NB4 (cell line): ENCODE results near the gene WLS.
"Not testable (repeated sequence)": the region's sequence is repeated elsewhere in the genome, so short reads cannot be mapped to it uniquely, and the experiment has no call there.

Source experiments
- DNase-seq: peaks from one replicate; pipeline ENCODE4 v3.0.0; 2010; ENCODE audit warnings: low read depth
- H3K4me3 ChIP-seq: one replicate; pipeline ENCODE4 v1.5.1; 2011; ENCODE audit warnings: mild to moderate bottlenecking, low read depth, low read length, moderate library complexity
- MYC ChIP-seq: IDR thresholded peaks from 2 replicates; pipeline ENCODE4 v1.6.1; 2011; ENCODE audit warnings: low read depth, low read length
- POLR2A ChIP-seq: IDR thresholded peaks from 2 replicates; pipeline ENCODE4 v1.6.1; 2011; ENCODE audit warnings: mild to moderate bottlenecking; ENCODE audit not compliant: insufficient read length; ENCODE audit errors: extremely low read depth
- TF ChIP-seq, protein P1 (sequence below): IDR thresholded peaks from one replicate; pipeline ENCODE4 v1.5.1; 2012; ENCODE audit warnings: low read depth, low read length
- TF ChIP-seq, protein P2 (sequence below): IDR thresholded peaks from 2 replicates; pipeline ENCODE4 v1.6.1; 2011; ENCODE audit warnings: low read depth, low read length

Gene WLS

DNA sequence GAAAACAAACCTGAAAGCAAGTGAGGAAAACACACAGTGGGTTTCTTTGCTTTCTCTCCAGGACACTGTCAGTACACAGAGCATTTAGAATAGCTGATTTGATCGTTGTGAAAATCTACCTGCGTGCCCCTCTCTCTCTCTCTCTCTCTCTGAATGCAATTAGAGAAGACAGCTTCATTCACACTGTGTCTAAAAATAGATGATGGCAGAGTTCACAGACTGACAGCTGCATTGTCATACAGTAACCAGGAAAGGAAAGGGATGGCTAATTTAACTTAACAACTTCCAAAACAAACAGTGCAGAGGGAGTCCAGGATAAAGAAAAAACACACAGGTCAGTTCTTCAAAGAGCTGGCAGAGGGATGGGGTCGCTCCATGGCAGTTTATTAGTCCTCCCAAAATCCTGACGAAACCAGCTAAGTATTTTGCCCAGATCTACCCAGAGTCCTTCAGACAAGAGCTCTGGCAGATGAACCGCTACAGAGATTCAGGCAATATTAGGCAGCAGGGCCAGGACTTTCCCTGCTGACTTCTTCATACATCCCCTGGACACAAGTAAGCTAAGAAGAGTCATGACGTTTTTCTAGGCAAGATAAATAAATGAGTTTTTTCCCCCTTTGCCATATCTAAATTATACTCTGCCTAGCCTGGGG is 58.9 kb downstream of the WLS start:
- no peak overlapping the region for H3K4me3 ChIP-seq
- TF ChIP-seq MYC, result no peak
- no peak for TF ChIP-seq POLR2A
- TF ChIP-seq, protein P1, sequence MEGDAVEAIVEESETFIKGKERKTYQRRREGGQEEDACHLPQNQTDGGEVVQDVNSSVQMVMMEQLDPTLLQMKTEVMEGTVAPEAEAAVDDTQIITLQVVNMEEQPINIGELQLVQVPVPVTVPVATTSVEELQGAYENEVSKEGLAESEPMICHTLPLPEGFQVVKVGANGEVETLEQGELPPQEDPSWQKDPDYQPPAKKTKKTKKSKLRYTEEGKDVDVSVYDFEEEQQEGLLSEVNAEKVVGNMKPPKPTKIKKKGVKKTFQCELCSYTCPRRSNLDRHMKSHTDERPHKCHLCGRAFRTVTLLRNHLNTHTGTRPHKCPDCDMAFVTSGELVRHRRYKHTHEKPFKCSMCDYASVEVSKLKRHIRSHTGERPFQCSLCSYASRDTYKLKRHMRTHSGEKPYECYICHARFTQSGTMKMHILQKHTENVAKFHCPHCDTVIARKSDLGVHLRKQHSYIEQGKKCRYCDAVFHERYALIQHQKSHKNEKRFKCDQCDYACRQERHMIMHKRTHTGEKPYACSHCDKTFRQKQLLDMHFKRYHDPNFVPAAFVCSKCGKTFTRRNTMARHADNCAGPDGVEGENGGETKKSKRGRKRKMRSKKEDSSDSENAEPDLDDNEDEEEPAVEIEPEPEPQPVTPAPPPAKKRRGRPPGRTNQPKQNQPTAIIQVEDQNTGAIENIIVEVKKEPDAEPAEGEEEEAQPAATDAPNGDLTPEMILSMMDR, result no peak
- TF ChIP-seq, protein P2, sequence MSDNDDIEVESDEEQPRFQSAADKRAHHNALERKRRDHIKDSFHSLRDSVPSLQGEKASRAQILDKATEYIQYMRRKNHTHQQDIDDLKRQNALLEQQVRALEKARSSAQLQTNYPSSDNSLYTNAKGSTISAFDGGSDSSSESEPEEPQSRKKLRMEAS, result no peak
- DNase-seq, result no peak

DNA sequence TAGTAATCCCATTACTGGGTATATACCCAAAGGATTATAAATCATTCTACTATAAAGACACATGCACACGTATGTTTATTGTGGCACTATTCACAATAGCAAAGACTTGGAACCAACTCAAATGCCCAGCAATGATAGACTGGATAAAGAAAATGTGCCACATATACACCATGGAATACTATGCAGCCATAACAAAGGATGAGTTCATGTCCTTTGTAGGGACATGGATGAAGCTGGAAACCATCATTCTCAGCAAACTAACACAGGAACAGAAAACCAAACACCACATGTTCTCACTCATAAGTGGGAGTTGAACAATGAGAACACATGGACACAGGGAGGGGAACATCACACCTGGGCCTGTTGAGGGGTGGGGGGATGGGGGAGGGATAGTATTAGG is 60.5 kb downstream of the WLS start:
- DNase-seq, result not testable (repeated sequence)

DNA sequence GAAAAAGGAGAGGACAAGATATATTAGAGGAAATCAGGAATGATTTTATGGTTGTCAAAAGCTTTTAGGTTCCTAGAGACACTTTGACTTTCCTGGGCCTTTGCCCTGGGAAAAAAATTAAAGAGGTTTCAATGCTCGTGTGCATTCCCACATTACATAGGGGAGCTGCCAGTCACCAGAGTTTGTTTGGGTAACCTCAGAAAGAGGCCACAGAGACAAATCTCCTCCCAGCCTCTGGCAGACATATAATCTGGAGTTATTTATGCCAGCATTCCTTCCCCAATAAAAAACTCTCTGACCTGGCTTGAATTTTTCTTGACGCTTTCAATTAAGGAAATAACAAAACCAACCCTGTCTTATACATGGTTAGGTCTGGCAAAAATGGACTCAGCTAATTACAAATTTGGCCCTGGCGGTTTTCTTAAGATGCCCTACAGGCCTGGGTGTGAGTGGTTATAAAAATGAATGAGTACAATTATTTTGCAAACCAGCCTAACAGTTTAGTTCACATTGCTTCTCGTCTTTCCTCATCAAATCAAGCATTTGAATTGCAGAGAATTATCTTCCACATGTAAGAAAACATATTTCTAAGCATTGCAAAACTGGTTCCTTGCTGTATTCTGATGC is 63.7 kb downstream of the WLS start:
- TF ChIP-seq POLR2A, result no peak
- TF ChIP-seq, protein P1, result no peak
- TF ChIP-seq MYC, result no peak
- TF ChIP-seq, protein P2, result no peak
- DNase-seq, result no peak

More for the DNA sequence above, 60.5 kb downstream of the WLS start:
- H3K4me3 ChIP-seq, result not testable (repeated sequence)

DNA sequence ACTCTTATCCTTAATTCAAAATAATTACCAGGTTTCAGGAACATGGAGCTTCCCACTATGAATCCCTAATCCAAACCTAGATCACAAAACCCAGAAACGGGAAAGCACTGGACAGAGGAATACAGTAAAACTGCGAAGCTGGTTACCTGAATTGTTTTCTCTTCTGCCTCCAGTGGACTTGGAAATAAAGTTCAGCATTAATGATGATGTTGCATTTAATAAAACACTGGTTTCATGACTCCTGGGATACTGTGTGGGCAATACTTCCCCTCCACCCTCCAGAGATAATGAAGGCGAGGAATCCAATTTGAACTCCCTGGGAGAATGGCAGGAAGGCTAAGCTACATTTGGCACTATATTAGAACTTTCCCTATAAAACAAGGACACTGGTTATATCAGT is 65.1 kb downstream of the WLS start:
- DNase-seq, result no peak
- no peak overlapping the region for H3K4me3 ChIP-seq
- TF ChIP-seq POLR2A (no peak), MYC (no peak)
- TF ChIP-seq, protein P2, result no peak
- TF ChIP-seq, protein P1, result no peak

More for the DNA sequence above, 63.7 kb downstream of the WLS start:
- no peak overlapping the region for H3K4me3 ChIP-seq

DNA sequence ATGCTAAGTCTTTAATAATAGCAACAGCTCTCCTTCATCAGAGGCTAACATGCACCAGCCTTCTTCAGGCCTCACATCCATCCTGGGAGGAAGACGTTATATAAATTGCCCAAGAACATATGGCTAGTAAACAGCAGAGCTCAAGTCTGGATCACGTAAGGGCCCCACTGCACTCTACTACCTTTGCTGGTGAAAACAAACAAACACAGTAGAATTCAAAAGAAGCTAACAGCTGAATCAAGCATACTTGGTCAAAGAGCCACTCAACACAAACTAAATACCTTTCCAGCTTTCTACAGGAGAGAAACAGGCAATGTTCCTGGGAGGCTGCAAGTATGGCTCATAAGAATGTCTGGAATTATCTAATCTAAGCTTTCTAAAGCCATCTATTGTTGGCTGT is 66.0 kb downstream of the WLS start:
- TF ChIP-seq POLR2A, result no peak
- TF ChIP-seq, protein P2, result no peak
- TF ChIP-seq, protein P1, result no peak
- TF ChIP-seq MYC, result no peak
- DNase-seq, result no peak
- no peak overlapping the region for H3K4me3 ChIP-seq

DNA sequence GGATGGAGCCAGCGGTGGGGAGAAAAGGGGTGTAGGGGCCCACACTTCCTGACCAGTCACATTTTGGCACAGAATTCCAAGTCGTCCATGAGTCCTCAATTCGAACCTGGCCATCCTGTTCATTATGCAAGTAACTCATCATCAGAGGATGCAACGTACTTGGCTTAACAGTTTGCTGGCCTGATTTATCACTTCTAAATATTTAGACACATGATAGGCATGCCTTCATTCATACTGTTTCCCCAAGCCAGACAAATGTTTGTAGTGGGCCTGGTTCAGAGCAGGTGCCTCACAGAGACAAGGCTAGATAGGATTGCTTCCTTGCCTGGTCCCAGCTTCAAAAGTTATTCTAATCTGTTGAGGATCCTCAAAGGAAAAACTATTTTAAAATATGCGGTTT is 66.7 kb downstream of the WLS start:
- no peak for DNase-seq
- no peak overlapping the region for H3K4me3 ChIP-seq
- no peak for TF ChIP-seq POLR2A
- TF ChIP-seq, protein P2, result no peak
- TF ChIP-seq MYC, result no peak
- TF ChIP-seq, protein P1, result no peak
